OCI-LY7 (cell line): ENCODE measurements around the gene ELK3.

Experiments
- CTCF ChIP-seq: fragments of 200-600 bp; sonication (generic); conservative IDR thresholded peaks from 2 replicates; pipeline ENCODE4 v1.5.1; 2014; ENCODE audit warnings: mild to moderate bottlenecking, antibody characterized with exemption, low read length, moderate library complexity, mixed read lengths
- EZH2phosphoT487 ChIP-seq: fragments of 200-600 bp; sonication (generic); IDR thresholded peaks from 2 replicates; pipeline ENCODE4 v1.6.1; 2018; ENCODE audit warnings: low read depth, borderline replicate concordance, mild to moderate bottlenecking, mixed run types, antibody characterized with exemption, low read length, moderate library complexity, mixed read lengths

DNA sequence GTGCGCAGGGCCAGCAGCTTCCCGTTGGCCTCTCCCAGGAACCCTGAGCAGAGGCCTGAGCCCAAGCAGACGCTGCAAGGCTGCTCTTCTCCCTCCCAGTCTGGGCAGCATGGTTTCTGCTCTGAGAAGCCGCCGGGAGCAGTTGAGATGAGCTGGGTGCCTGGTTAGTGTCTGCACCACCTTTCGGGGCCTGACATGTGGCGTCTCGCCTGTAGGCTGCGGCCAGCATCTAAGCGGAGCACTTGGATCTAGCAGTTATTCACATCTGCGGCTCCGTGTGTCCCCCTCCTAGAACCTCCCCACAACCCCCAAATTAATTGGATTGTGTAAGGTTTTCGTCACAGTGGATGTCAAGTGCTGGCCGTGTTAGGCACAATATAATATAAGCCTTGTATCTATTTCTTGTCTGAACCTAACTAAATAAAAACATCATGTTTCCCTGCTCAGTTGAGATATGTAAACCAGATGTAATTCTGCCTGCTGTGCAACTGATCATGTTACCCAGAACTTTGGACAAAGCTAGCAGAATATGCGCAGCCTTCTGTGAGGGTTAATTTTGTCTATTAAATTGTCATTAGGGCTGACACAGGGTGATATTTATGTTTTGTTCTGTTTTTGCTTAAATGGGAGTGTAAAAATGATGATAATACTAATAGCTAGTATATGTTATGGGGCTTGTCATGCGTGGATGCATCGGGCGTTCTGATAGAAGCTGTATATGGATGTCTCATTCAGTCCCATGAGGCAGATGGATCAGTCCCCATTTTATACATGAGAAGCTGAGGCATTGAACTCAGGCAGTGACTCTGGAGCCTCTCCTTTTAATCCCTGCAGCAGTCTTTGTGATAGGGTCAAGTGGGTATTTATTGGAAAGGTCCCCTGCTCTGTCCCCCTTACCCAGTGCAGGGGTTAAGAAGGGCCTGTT, 45.8 kb downstream of the ELK3 start:
- no peak for TF ChIP-seq CTCF
- no peak for TF ChIP-seq EZH2phosphoT487
